ENCODE results near the gene PIGU.
"Not testable (repeated sequence)": the region's sequence is repeated elsewhere in the genome, so short reads cannot be mapped to it uniquely, and the experiment has no call there.

Gene PIGU

GRCh38 chr20:34676642-34677373, at the start of gene PIGU:
PIGU (minus strand) TSS chr20:34677092; CDS start chr20:34677085, 7 bp downstream.
- H3K27ac ChIP-seq (ENCODE audit: low read length), result peak within 1 kb of the TSS; percentile 41
- H3K27me3 ChIP-seq (ENCODE audit: low read depth, low read length), result no peaks in the 10 kb centered on the region
- no peaks in the 10 kb centered on the region for H3K9me3 ChIP-seq (ENCODE audit: control insufficient read depth in 1 of 2, low read length in 2 of 2)
- peaks cover 8 to 12% of the 10 kb centered on the region in 2 donors for H3K4me1 ChIP-seq (ENCODE audit: control insufficient read depth in 1 of 2, insufficient read depth in 2 of 2, low read length in 2 of 2)
- no peaks in the 10 kb centered on the region for H3K36me3 ChIP-seq (ENCODE audit: control insufficient read depth in 1 of 2, insufficient read depth in 2 of 2, low read length in 2 of 2)
- peak within 1 kb of the TSS; percentile 81 to 88 for H3K4me3 ChIP-seq (ENCODE audit: low read depth in 1 of 2, low read length in 2 of 2)

GRCh38 chr20:34724172-34724571, 47.3 kb upstream of the PIGU start:
- peaks cover 34 to 43% of the 10 kb centered on the region in 2 donors for H3K36me3 ChIP-seq (ENCODE audit: control insufficient read depth in 1 of 2, insufficient read depth in 2 of 2, low read length in 2 of 2)
- H3K4me1 ChIP-seq (ENCODE audit: control insufficient read depth in 1 of 2, insufficient read depth in 2 of 2, low read length in 2 of 2), result peaks cover 0 to 9% of the 10 kb centered on the region in 2 donors
- no peak overlapping the region for H3K27ac ChIP-seq (ENCODE audit: low read length)
- no peaks in the 10 kb centered on the region for H3K9me3 ChIP-seq (ENCODE audit: control insufficient read depth in 1 of 2, low read length in 2 of 2)
- H3K4me3 ChIP-seq (ENCODE audit: low read depth in 1 of 2, low read length in 2 of 2), result no peak overlapping the region
- no peaks in the 10 kb centered on the region for H3K27me3 ChIP-seq (ENCODE audit: low read depth, low read length)

- H3K4me1 ChIP-seq (ENCODE audit: control insufficient read depth in 1 of 2, insufficient read depth in 2 of 2, low read length in 2 of 2); H3K27me3 ChIP-seq (ENCODE audit: low read depth, low read length); H3K4me3 ChIP-seq (ENCODE audit: low read depth in 1 of 2, low read length in 2 of 2); H3K27ac ChIP-seq (ENCODE audit: low read length); H3K9me3 ChIP-seq (ENCODE audit: control insufficient read depth in 1 of 2, low read length in 2 of 2): not testable (repeated sequence)
- H3K36me3 ChIP-seq (ENCODE audit: control insufficient read depth in 1 of 2, insufficient read depth in 2 of 2, low read length in 2 of 2), result peaks cover 37 to 43% of the 10 kb centered on the region in 2 donors
These were observed 45.7 kb upstream of the PIGU start for GRCh38 chr20:34722560-34722959.

GRCh38 chr20:34720266-34720665, 43.4 kb upstream of the PIGU start:
- peaks cover 0 to 9% of the 10 kb centered on the region in 2 donors for H3K4me1 ChIP-seq (ENCODE audit: control insufficient read depth in 1 of 2, insufficient read depth in 2 of 2, low read length in 2 of 2)
- no peak overlapping the region for H3K27ac ChIP-seq (ENCODE audit: low read length)
- H3K4me3 ChIP-seq (ENCODE audit: low read depth in 1 of 2, low read length in 2 of 2), result no peak overlapping the region
- H3K36me3 ChIP-seq (ENCODE audit: control insufficient read depth in 1 of 2, insufficient read depth in 2 of 2, low read length in 2 of 2), result peaks cover 25% of the 10 kb centered on the region in 2 donors
- H3K27me3 ChIP-seq (ENCODE audit: low read depth, low read length), result no peaks in the 10 kb centered on the region
- H3K9me3 ChIP-seq (ENCODE audit: control insufficient read depth in 1 of 2, low read length in 2 of 2), result no peaks in the 10 kb centered on the region

- H3K27ac ChIP-seq (ENCODE audit: low read length); H3K4me3 ChIP-seq (ENCODE audit: low read depth in 1 of 2, low read length in 2 of 2); H3K27me3 ChIP-seq (ENCODE audit: low read depth, low read length); H3K4me1 ChIP-seq (ENCODE audit: control insufficient read depth in 1 of 2, insufficient read depth in 2 of 2, low read length in 2 of 2); H3K9me3 ChIP-seq (ENCODE audit: control insufficient read depth in 1 of 2, low read length in 2 of 2): not testable (repeated sequence)
- H3K36me3 ChIP-seq (ENCODE audit: control insufficient read depth in 1 of 2, insufficient read depth in 2 of 2, low read length in 2 of 2), result peaks cover 23 to 26% of the 10 kb centered on the region in 2 donors
These were observed 42.5 kb upstream of the PIGU start for GRCh38 chr20:34719242-34720017.

GRCh38 chr20:34717230-34718095, 40.6 kb upstream of the PIGU start:
- H3K36me3 ChIP-seq (ENCODE audit: control insufficient read depth in 1 of 2, insufficient read depth in 2 of 2, low read length in 2 of 2), result peaks cover 20 to 30% of the 10 kb centered on the region in 2 donors

GRCh38 chr20:34716921-34717229, 40.0 kb upstream of the PIGU start:
- no peaks in the 10 kb centered on the region for H3K27me3 ChIP-seq (ENCODE audit: low read depth, low read length)
- H3K4me3 ChIP-seq (ENCODE audit: low read depth in 1 of 2, low read length in 2 of 2), result no peak overlapping the region
- peaks cover 0 to 12% of the 10 kb centered on the region in 2 donors for H3K4me1 ChIP-seq (ENCODE audit: control insufficient read depth in 1 of 2, insufficient read depth in 2 of 2, low read length in 2 of 2)
- no peak overlapping the region for H3K27ac ChIP-seq (ENCODE audit: low read length)
- peaks cover 20 to 36% of the 10 kb centered on the region in 2 donors for H3K36me3 ChIP-seq (ENCODE audit: control insufficient read depth in 1 of 2, insufficient read depth in 2 of 2, low read length in 2 of 2)
- H3K9me3 ChIP-seq (ENCODE audit: control insufficient read depth in 1 of 2, low read length in 2 of 2), result no peaks in the 10 kb centered on the region

More at GRCh38 chr20:34717230-34718095, 40.6 kb upstream of the PIGU start:
- no peak overlapping the region for H3K4me3 ChIP-seq (ENCODE audit: low read depth in 1 of 2, low read length in 2 of 2)
- no peak overlapping the region for H3K27ac ChIP-seq (ENCODE audit: low read length)
- no peaks in the 10 kb centered on the region for H3K27me3 ChIP-seq (ENCODE audit: low read depth, low read length)
- peaks cover 0 to 12% of the 10 kb centered on the region in 2 donors for H3K4me1 ChIP-seq (ENCODE audit: control insufficient read depth in 1 of 2, insufficient read depth in 2 of 2, low read length in 2 of 2)
- H3K9me3 ChIP-seq (ENCODE audit: control insufficient read depth in 1 of 2, low read length in 2 of 2), result no peaks in the 10 kb centered on the region

GRCh38 chr20:34715384-34715783, 38.5 kb upstream of the PIGU start:
- Histone ChIP-seq H3K4me1 (ENCODE audit: control insufficient read depth in 1 of 2, insufficient read depth in 2 of 2, low read length in 2 of 2) (peaks cover 0 to 17% of the 10 kb centered on the region in 2 donors), H3K27ac (ENCODE audit: low read length) (no peak overlapping the region), H3K9me3 (ENCODE audit: control insufficient read depth in 1 of 2, low read length in 2 of 2) (no peaks in the 10 kb centered on the region), H3K4me3 (ENCODE audit: low read depth in 1 of 2, low read length in 2 of 2) (no peak overlapping the region), H3K27me3 (ENCODE audit: low read depth, low read length) (no peaks in the 10 kb centered on the region), H3K36me3 (ENCODE audit: control insufficient read depth in 1 of 2, insufficient read depth in 2 of 2, low read length in 2 of 2) (peaks cover 20 to 35% of the 10 kb centered on the region in 2 donors)

- H3K4me3 ChIP-seq (ENCODE audit: low read depth in 1 of 2, low read length in 2 of 2); H3K9me3 ChIP-seq (ENCODE audit: control insufficient read depth in 1 of 2, low read length in 2 of 2); H3K27me3 ChIP-seq (ENCODE audit: low read depth, low read length); H3K27ac ChIP-seq (ENCODE audit: low read length): not testable (repeated sequence)
- Histone ChIP-seq H3K4me1 (ENCODE audit: control insufficient read depth in 1 of 2, insufficient read depth in 2 of 2, low read length in 2 of 2) (peaks cover 0 to 11% of the 10 kb centered on the region in 2 donors), H3K36me3 (ENCODE audit: control insufficient read depth in 1 of 2, insufficient read depth in 2 of 2, low read length in 2 of 2) (peaks cover 20 to 35% of the 10 kb centered on the region in 2 donors)
These were observed 37.1 kb upstream of the PIGU start for GRCh38 chr20:34713944-34714515.

GRCh38 chr20:34713194-34713943, 36.5 kb upstream of the PIGU start:
- H3K36me3 ChIP-seq (ENCODE audit: control insufficient read depth in 1 of 2, insufficient read depth in 2 of 2, low read length in 2 of 2), result peaks cover 20 to 35% of the 10 kb centered on the region in 2 donors
- H3K27ac ChIP-seq (ENCODE audit: low read length), result no peak overlapping the region
- H3K27me3 ChIP-seq (ENCODE audit: low read depth, low read length), result no peaks in the 10 kb centered on the region

More at GRCh38 chr20:34713194-34713943, 36.5 kb upstream of the PIGU start:
- H3K4me3 ChIP-seq (ENCODE audit: low read depth in 1 of 2, low read length in 2 of 2), result no peak overlapping the region
- no peaks in the 10 kb centered on the region for H3K9me3 ChIP-seq (ENCODE audit: control insufficient read depth in 1 of 2, low read length in 2 of 2)
- peaks cover 0 to 16% of the 10 kb centered on the region in 2 donors for H3K4me1 ChIP-seq (ENCODE audit: control insufficient read depth in 1 of 2, insufficient read depth in 2 of 2, low read length in 2 of 2)
